ENCODE data around the gene RNF150. TPM values are rescaled to one million over a fixed set of nuclear protein-coding genes. Genes with fewer than 3 reads are reported as not detected.
A peak's percentile ranks its signal among the peaks of the same experiment; 100 is the strongest.
"Not testable (repeated sequence)": the region's sequence is repeated elsewhere in the genome, so short reads cannot be mapped to it uniquely, and the experiment has no call there.

RNF150 gene
- total RNA-seq, 1 donor from 2014 or later = 31.2 TPM

- no peaks in the 10 kb centered on the region for H3K4me1 ChIP-seq
- no peak overlapping the region for H3K27ac ChIP-seq
- TF ChIP-seq CTCF (IDR thresholded peaks at IDR 0.05) = no peak
- H3K27me3 ChIP-seq = no peaks in the 10 kb centered on the region
- no peak for DNase-seq (ENCODE audit: low spot score in 2 of 2)
- H3K9me3 ChIP-seq = no peaks in the 10 kb centered on the region
- no peak overlapping the region for H3K4me3 ChIP-seq
- intact Hi-C loops (cut with DNase I) = no loop called here
- no peaks in the 10 kb centered on the region for H3K36me3 ChIP-seq
These were observed 37.4 kb upstream of the RNF150 start for GRCh38 chr4:141170671-141171070.

GRCh38 chr4:141169391-141169790 lies 36.1 kb upstream of the RNF150 start:
- intact Hi-C loops (cut with DNase I) = loop anchor here (10.0 kb wide), 1 partner anchor 545 kb away; no protein-coding TSS in a partner anchor
- DNase-seq (ENCODE audit: low spot score in 2 of 2) = no peak

GRCh38 chr4:141165001-141165400 lies 31.7 kb upstream of the RNF150 start:
- H3K4me1 ChIP-seq; H3K4me3 ChIP-seq; H3K36me3 ChIP-seq; H3K27me3 ChIP-seq; DNase-seq (ENCODE audit: low spot score in 2 of 2); H3K9me3 ChIP-seq; H3K27ac ChIP-seq: not testable (repeated sequence)
- intact Hi-C loops (cut with DNase I) = loop anchor here (10.0 kb wide), 1 partner anchor 550 kb away; no protein-coding TSS in a partner anchor

More at GRCh38 chr4:141169391-141169790, 36.1 kb upstream of the RNF150 start:
- Histone ChIP-seq H3K9me3 (no peaks in the 10 kb centered on the region), H3K4me3 (no peak overlapping the region), H3K27ac (no peak overlapping the region), H3K27me3 (no peaks in the 10 kb centered on the region), H3K36me3 (no peaks in the 10 kb centered on the region), H3K4me1 (no peaks in the 10 kb centered on the region)
- no peak for TF ChIP-seq CTCF (IDR thresholded peaks at IDR 0.05)

- intact Hi-C loops (cut with DNase I) = no loop called here
- TF ChIP-seq CTCF (IDR thresholded peaks at IDR 0.05) = no peak
- H3K27me3 ChIP-seq = no peaks in the 10 kb centered on the region
- H3K4me3 ChIP-seq = no peak overlapping the region
- H3K4me1 ChIP-seq = no peaks in the 10 kb centered on the region
- H3K9me3 ChIP-seq = no peaks in the 10 kb centered on the region
- DNase-seq (ENCODE audit: low spot score in 2 of 2) = no peak
- no peaks in the 10 kb centered on the region for H3K36me3 ChIP-seq
- H3K27ac ChIP-seq = no peak overlapping the region
These were observed 25.8 kb upstream of the RNF150 start for GRCh38 chr4:141159027-141159426.

GRCh38 chr4:141158219-141158618 lies 24.9 kb upstream of the RNF150 start:
- no peaks in the 10 kb centered on the region for H3K4me1 ChIP-seq
- H3K4me3 ChIP-seq = no peak overlapping the region
- DNase-seq (ENCODE audit: low spot score in 2 of 2) = no peak
- intact Hi-C loops (cut with DNase I) = no loop called here
- no peak overlapping the region for H3K27ac ChIP-seq
- no peaks in the 10 kb centered on the region for H3K27me3 ChIP-seq
- peak in 2 of 3 experiments; percentile 27 to 61 for TF ChIP-seq CTCF (IDR thresholded peaks at IDR 0.05)
- H3K9me3 ChIP-seq = no peaks in the 10 kb centered on the region
- no peaks in the 10 kb centered on the region for H3K36me3 ChIP-seq

- no peak for DNase-seq (ENCODE audit: low spot score in 2 of 2)
These were observed 22.3 kb upstream of the RNF150 start for GRCh38 chr4:141155586-141155985.

More at GRCh38 chr4:141155586-141155985, 22.3 kb upstream of the RNF150 start:
- H3K4me1 ChIP-seq = no peaks in the 10 kb centered on the region
- no peak overlapping the region for H3K4me3 ChIP-seq
- no peak for TF ChIP-seq CTCF (IDR thresholded peaks at IDR 0.05)
- H3K36me3 ChIP-seq = no peaks in the 10 kb centered on the region
- H3K27ac ChIP-seq = no peak overlapping the region
- no peaks in the 10 kb centered on the region for H3K27me3 ChIP-seq
- intact Hi-C loops (cut with DNase I) = no loop called here
- H3K9me3 ChIP-seq = no peaks in the 10 kb centered on the region

All from ascending aorta (tissue), 2 donors.